ENCODE data around the gene GTF3C4. TPM values are rescaled to one million over a fixed set of nuclear protein-coding genes. Genes with fewer than 3 reads are reported as not detected.

Gene GTF3C4
- total RNA-seq, 4 donors from 2014 or later: 16.6 to 25.9 (median 24.1) TPM

DNA sequence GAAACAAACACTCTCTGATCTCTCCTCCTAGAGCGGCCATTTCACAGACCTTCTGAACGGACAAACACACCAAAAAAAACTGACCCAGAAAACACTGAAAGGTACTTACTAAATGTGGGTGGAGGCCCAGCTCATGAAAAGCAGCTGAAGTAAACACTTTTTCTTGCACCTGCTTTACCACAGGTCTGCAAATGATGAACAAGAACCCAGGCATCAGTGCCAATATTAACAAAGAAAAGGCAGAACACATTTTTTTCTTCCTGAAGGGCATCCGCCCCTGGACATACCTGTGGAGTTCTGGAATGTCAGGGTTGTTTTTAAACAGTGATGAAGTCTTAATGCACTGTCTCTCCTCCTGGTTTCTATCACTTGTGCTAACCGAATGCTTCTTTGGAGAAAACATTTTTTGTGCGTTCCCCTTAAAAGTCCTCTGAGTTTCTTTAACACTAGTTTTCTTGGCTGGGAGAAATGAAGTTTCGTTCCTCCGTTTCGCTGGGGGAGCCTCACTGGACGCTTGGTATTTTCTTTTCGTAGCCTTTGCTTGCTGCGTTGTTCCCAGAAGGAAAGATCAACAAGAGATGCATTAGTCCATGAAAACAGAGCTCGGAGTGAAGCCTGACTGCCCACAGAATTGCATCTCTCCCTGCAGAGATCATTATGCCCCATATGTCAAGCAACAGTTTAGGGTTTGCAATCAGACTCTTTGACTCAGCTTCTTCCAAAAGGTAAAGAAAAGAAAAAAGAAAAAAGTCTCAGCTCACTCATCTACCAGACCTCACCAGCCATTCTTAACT, 7.9 kb upstream of the GTF3C4 start:
- H3K9me3 ChIP-seq: no peaks in the 10 kb centered on the region
- H3K27me3 ChIP-seq: no peaks in the 10 kb centered on the region
- WGBS: 84% methylated on average over 12 of the region's 12 CpGs
- H3K27ac ChIP-seq: no peak overlapping the region
- no peak for DNase-seq (ENCODE audit: low spot score in 2 of 2)
- H3K4me1 ChIP-seq: no peaks in the 10 kb centered on the region
- no peak overlapping the region for H3K4me3 ChIP-seq
- H3K36me3 ChIP-seq: peaks cover 51% of the 10 kb centered on the region
- TF ChIP-seq, protein P1, sequence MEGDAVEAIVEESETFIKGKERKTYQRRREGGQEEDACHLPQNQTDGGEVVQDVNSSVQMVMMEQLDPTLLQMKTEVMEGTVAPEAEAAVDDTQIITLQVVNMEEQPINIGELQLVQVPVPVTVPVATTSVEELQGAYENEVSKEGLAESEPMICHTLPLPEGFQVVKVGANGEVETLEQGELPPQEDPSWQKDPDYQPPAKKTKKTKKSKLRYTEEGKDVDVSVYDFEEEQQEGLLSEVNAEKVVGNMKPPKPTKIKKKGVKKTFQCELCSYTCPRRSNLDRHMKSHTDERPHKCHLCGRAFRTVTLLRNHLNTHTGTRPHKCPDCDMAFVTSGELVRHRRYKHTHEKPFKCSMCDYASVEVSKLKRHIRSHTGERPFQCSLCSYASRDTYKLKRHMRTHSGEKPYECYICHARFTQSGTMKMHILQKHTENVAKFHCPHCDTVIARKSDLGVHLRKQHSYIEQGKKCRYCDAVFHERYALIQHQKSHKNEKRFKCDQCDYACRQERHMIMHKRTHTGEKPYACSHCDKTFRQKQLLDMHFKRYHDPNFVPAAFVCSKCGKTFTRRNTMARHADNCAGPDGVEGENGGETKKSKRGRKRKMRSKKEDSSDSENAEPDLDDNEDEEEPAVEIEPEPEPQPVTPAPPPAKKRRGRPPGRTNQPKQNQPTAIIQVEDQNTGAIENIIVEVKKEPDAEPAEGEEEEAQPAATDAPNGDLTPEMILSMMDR (IDR thresholded peaks at IDR 0.05): no peak

- no peaks in the 10 kb centered on the region for H3K9me3 ChIP-seq
- WGBS: 77% methylated on average over 10 of the region's 11 CpGs
- no peak overlapping the region for H3K27ac ChIP-seq
- H3K36me3 ChIP-seq: peaks cover 43% of the 10 kb centered on the region
- H3K4me1 ChIP-seq: no peaks in the 10 kb centered on the region
- no peak for TF ChIP-seq POLR2A (IDR thresholded peaks at IDR 0.05)
- TF ChIP-seq, protein P1 (IDR thresholded peaks at IDR 0.05): no peak
- H3K27me3 ChIP-seq: no peaks in the 10 kb centered on the region
- H3K4me3 ChIP-seq: no peak overlapping the region
- no peak for DNase-seq (ENCODE audit: low spot score in 2 of 2)
These were observed 7.1 kb upstream of the GTF3C4 start for GRCh38 chr9:132663117-132663516.

DNA sequence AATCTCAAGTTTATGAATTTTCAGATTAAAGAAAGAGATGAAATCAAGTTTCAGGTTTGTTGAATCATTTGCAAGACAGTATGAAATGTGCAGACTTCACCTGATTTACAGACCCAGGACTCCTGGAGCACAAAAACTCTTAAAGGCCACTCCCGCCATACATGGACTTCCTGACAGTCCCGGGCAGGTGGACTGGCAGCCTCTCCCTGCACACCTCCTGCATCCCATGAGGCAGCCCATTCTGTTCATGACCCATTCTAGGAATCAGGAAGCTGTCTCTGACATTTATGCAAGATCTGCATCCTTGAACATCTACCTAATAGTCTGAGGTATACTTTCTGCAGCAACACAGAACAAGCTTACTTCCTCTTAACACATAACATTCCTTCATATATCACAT, 6.4 kb upstream of the GTF3C4 start:
- H3K4me1 ChIP-seq: peaks cover 2% of the 10 kb centered on the region
- 90% methylated on average over 2 of the region's 2 CpGs for WGBS
- no peaks in the 10 kb centered on the region for H3K9me3 ChIP-seq
- no peak overlapping the region for H3K27ac ChIP-seq
- TF ChIP-seq, protein P1 (IDR thresholded peaks at IDR 0.05): no peak
- no peak for TF ChIP-seq POLR2AphosphoS5 (IDR thresholded peaks at IDR 0.05)
- TF ChIP-seq POLR2A (IDR thresholded peaks at IDR 0.05): no peak
- no peak for TF ChIP-seq EP300 (IDR thresholded peaks at IDR 0.05)
- no peak overlapping the region for H3K4me3 ChIP-seq
- no peak for DNase-seq (ENCODE audit: low spot score in 2 of 2)
- peaks cover 36% of the 10 kb centered on the region for H3K36me3 ChIP-seq
- H3K27me3 ChIP-seq: no peaks in the 10 kb centered on the region

- peaks cover 47% of the 10 kb centered on the region for H3K4me1 ChIP-seq
- TF ChIP-seq POLR2AphosphoS5 (IDR thresholded peaks at IDR 0.05) (no peak), EP300 (IDR thresholded peaks at IDR 0.05) (no peak), POLR2A (IDR thresholded peaks at IDR 0.05) (no peak)
- TF ChIP-seq, protein P1 (IDR thresholded peaks at IDR 0.05): no peak
- WGBS: 0% methylated on average over 13 of the region's 13 CpGs
These were observed 956 bp upstream of the GTF3C4 start for GRCh38 chr9:132669319-132669697.

GRCh38 chr9:132669698-132670456, 387 bp upstream of the GTF3C4 start, which contains the start of gene DDX31:
Gene DDX31, minus strand, starts transcription at chr9:132669983. Its CDS starts 49 bp downstream, at chr9:132669934.
- H3K4me3 ChIP-seq: peak within 1 kb of the TSS; percentile 85
- peaks cover 48% of the 10 kb centered on the region for H3K4me1 ChIP-seq
- no peaks in the 10 kb centered on the region for H3K9me3 ChIP-seq
- no peaks in the 10 kb centered on the region for H3K36me3 ChIP-seq
- 0% methylated on average over 55 of the region's 77 CpGs for WGBS
- peak; percentile 91 to 92 for DNase-seq (ENCODE audit: low spot score in 2 of 2)
- H3K27ac ChIP-seq: peak within 1 kb of the TSS; percentile 99
- TF ChIP-seq, protein P1 (IDR thresholded peaks at IDR 0.05): no peak
- peak in 1 of 2 donors; percentile 54 for TF ChIP-seq POLR2A (IDR thresholded peaks at IDR 0.05)
- TF ChIP-seq EP300 (IDR thresholded peaks at IDR 0.05): no peak
- peak; percentile 26 to 77 (median 56) for TF ChIP-seq POLR2AphosphoS5 (IDR thresholded peaks at IDR 0.05)
- no peaks in the 10 kb centered on the region for H3K27me3 ChIP-seq

More at GRCh38 chr9:132669319-132669697, 956 bp upstream of the GTF3C4 start:
- peak overlapping the region; percentile 85 for H3K4me3 ChIP-seq
- H3K9me3 ChIP-seq: no peaks in the 10 kb centered on the region
- H3K27me3 ChIP-seq: no peaks in the 10 kb centered on the region
- DNase-seq (ENCODE audit: low spot score in 2 of 2): no peak
- H3K27ac ChIP-seq: peak overlapping the region; percentile 99
- H3K36me3 ChIP-seq: no peaks in the 10 kb centered on the region
